Measurements from ENCODE around the gene PLA2G7. TPM values are rescaled to one million over a fixed set of nuclear protein-coding genes. Genes with fewer than 3 reads are reported as not detected.
A peak's percentile ranks its signal among the peaks of the same experiment; 100 is the strongest.
"Not testable (repeated sequence)": the region's sequence is repeated elsewhere in the genome, so short reads cannot be mapped to it uniquely, and the experiment has no call there.

The PLA2G7 gene
- 1.1 and 1.7 TPM in 2 replicates for total RNA-seq

- H3K36me3 ChIP-seq (ENCODE audit: control insufficient read depth, insufficient read depth, low read length): no peaks in the 10 kb centered on the region
- no peak for TF ChIP-seq CTCF (IDR thresholded peaks at IDR 0.05; ENCODE audit: insufficient read depth, low read length, poor library complexity, severe bottlenecking)
- H3K27me3 ChIP-seq (ENCODE audit: control insufficient read depth, insufficient read depth, low read length): no peaks in the 10 kb centered on the region
- peak within 1 kb of the TSS; percentile 55 for H3K4me3 ChIP-seq (ENCODE audit: low read depth, low read length)
- DNase-seq (ENCODE audit: low read depth): no peak
Observed at GRCh38 chr6:46734867-46735719, at the start of gene PLA2G7. PLA2G7 (minus strand) TSS chr6:46735375; CDS start chr6:46722891, 12,484 bp downstream.

GRCh38 chr6:46784535-46784934 lies 49.4 kb upstream of the PLA2G7 start:
- Histone ChIP-seq H3K36me3 (ENCODE audit: control insufficient read depth, insufficient read depth, low read length) (no peaks in the 10 kb centered on the region), H3K4me3 (ENCODE audit: low read depth, low read length) (no peak overlapping the region), H3K27me3 (ENCODE audit: control insufficient read depth, insufficient read depth, low read length) (no peaks in the 10 kb centered on the region)
- no peak for DNase-seq (ENCODE audit: low read depth)
- TF ChIP-seq CTCF (IDR thresholded peaks at IDR 0.05; ENCODE audit: insufficient read depth, low read length, poor library complexity, severe bottlenecking): no peak

- peak; percentile 83 for TF ChIP-seq CTCF (IDR thresholded peaks at IDR 0.05; ENCODE audit: insufficient read depth, low read length, poor library complexity, severe bottlenecking)
- H3K4me3 ChIP-seq (ENCODE audit: low read depth, low read length): no peak overlapping the region
- H3K36me3 ChIP-seq (ENCODE audit: control insufficient read depth, insufficient read depth, low read length): no peaks in the 10 kb centered on the region
- no peaks in the 10 kb centered on the region for H3K27me3 ChIP-seq (ENCODE audit: control insufficient read depth, insufficient read depth, low read length)
- DNase-seq (ENCODE audit: low read depth): no peak
Observed at GRCh38 chr6:46781478-46782378, 46.6 kb upstream of the PLA2G7 start.

GRCh38 chr6:46777476-46778346 lies 42.5 kb upstream of the PLA2G7 start:
- no peak for DNase-seq (ENCODE audit: low read depth)
- no peaks in the 10 kb centered on the region for H3K27me3 ChIP-seq (ENCODE audit: control insufficient read depth, insufficient read depth, low read length)
- no peak overlapping the region for H3K4me3 ChIP-seq (ENCODE audit: low read depth, low read length)
- no peak for TF ChIP-seq CTCF (IDR thresholded peaks at IDR 0.05; ENCODE audit: insufficient read depth, low read length, poor library complexity, severe bottlenecking)
- H3K36me3 ChIP-seq (ENCODE audit: control insufficient read depth, insufficient read depth, low read length): no peaks in the 10 kb centered on the region

GRCh38 chr6:46776070-46776712 lies 41.0 kb upstream of the PLA2G7 start:
- TF ChIP-seq CTCF (IDR thresholded peaks at IDR 0.05; ENCODE audit: insufficient read depth, low read length, poor library complexity, severe bottlenecking): no peak
- Histone ChIP-seq H3K27me3 (ENCODE audit: control insufficient read depth, insufficient read depth, low read length) (no peaks in the 10 kb centered on the region), H3K36me3 (ENCODE audit: control insufficient read depth, insufficient read depth, low read length) (no peaks in the 10 kb centered on the region), H3K4me3 (ENCODE audit: low read depth, low read length) (no peak overlapping the region)
- DNase-seq (ENCODE audit: low read depth): no peak

- not testable (repeated sequence) for H3K27me3 ChIP-seq (ENCODE audit: control insufficient read depth, insufficient read depth, low read length); H3K4me3 ChIP-seq (ENCODE audit: low read depth, low read length); DNase-seq (ENCODE audit: low read depth); H3K36me3 ChIP-seq (ENCODE audit: control insufficient read depth, insufficient read depth, low read length)
Observed at GRCh38 chr6:46774736-46775135, 39.6 kb upstream of the PLA2G7 start.
